HS-5 (cell line): Measurements from ENCODE around the gene SAA4.
"Not testable (repeated sequence)": the region's sequence is repeated elsewhere in the genome, so short reads cannot be mapped to it uniquely, and the experiment has no call there.

ENCODE experiments used
- DNase-seq: peaks from one replicate; pipeline ENCODE4 v3.0.0-alpha.2; 2012; ENCODE audit warnings: low read depth

SAA4 gene

GRCh38 chr11:18246379-18247190 is 10.0 kb upstream of the SAA4 start:
- not testable (repeated sequence) for DNase-seq

- DNase-seq = no peak
These were observed 8.8 kb upstream of the SAA4 start for GRCh38 chr11:18245396-18245795.

GRCh38 chr11:18243783-18244362 is 7.3 kb upstream of the SAA4 start:
- DNase-seq = peak; percentile 34

GRCh38 chr11:18239655-18240054 is 3.1 kb upstream of the SAA4 start:
- no peak for DNase-seq

- no peak for DNase-seq
These were observed 938 bp downstream of the SAA4 start for GRCh38 chr11:18235394-18236334.

DNA sequence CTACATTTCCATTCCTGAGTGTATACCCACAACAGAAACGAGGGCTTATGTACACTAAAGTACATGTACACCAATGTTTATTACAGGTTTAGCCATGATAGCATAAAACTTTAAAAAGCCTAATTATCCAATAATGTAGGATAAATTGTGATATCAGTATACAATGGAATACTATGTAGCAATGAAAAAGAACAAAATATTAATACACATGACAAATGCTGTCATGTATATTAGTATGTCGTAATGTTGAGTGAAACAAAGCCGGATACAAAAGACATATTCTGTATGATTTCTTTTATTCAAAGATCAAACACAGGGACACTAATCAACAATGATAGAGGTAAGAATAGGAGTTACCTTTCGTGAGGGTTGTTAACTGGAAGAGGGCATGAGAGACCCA is 2.7 kb downstream of the SAA4 start:
- no peak for DNase-seq

DNA sequence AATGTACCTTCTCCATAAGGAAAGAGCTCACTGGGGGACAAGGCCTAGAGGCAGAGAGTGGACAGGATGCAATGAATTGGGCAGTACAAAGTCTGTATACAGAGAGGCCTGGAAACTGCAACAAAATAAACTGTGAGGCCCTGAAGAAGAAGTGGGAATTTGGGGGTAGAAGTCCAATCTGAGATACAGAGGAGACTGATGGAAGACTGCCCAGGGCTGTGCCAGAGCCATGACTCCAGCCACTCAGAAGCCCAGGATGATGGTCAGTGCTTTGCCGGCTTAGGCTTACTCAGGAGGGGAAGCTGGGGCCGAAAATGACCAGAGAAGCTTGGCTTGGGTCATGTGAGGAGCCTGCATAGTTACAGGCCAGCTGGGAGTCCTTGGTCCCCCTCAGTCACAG is 5.7 kb downstream of the SAA4 start:
- DNase-seq = no peak

- no peak for DNase-seq
These were observed 7.1 kb downstream of the SAA4 start for GRCh38 chr11:18229501-18229900.

DNA sequence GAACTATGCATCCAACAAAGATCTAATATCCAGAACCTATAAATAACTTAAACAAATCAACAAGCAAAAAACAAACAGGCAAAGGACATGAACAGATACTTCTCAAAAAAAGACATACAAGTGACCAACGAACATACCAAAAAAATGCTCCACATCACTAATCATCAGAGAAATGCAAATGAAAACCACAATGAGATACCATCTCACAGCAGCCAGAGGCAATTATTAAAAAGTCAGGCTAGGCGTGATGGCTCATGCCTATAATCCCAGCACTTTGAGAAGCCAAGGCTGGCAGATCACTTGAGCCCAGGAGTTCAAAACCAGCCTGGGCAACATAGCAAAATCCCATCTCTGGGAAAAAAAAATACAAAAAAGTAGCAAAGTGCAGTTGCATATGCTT is 10.7 kb downstream of the SAA4 start:
- DNase-seq = no peak

DNA sequence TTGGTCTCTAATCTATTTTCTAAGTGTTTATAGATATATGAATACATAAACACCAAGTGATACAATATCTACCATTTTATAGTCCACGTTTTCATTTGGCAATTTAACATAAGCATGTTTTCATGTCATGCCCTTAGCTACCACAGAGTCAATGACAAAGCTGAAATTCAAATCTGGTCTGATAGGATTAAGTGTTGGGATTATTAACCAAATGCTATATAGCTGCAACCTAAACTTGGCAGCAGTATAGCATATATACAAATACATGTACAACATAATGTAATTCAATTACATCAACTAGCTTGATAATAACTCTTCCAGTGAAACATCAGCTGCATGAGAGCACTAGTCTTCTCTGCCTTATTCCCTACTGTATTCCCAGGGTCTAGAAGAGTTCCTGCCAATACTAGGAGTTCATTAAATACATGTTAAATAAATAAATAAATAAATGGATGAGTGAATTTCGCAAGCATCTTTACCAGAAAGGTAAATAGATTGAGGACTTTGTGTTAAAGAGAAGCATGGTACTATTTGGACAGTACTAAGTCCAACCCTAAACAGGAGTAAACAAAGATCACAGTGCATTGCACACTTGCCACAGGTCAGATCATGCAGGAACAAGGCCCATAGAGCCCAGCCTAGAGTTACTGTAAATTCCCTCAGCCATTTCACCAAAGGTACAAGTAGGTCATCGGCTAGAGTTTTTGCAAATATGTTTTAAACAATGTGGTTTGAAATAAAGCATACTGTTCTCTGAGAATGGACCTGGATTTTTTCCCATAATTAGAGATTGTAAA is 12.8 kb downstream of the SAA4 start:
- no peak for DNase-seq

DNA sequence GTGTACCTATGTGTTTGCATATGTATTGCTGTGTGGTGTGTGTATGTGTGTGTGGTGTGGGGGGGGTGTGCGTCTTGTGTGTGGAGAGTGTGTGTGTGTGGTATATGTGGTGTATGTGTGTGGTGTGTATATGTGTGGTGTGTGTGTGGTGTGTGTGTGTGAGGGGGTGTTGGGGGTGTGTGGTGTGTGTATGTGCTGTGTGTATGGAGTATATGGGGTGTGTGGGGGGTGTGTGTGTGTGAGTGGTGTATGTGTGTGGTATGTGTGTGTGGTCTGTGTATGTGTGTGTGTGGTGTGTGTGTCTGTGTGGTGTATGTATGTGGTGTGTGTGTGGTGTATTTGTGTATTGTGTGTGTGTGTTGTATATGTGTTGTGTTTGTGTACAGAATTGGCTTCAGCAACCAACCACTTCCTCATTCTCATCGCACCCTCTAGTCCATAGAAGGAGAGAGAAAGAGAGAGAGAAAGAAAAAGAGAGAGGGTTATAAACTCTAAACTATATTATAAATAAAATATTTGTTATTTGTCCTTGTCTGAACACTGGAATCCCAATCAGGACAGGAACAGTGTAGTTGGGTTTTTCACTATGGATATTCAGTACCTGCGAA is 13.7 kb downstream of the SAA4 start:
- DNase-seq = no peak

GRCh38 chr11:18221274-18221876 is 15.2 kb downstream of the SAA4 start:
- no peak for DNase-seq

- no peak for DNase-seq
These were observed 27.5 kb downstream of the SAA4 start for GRCh38 chr11:18209058-18209457.

GRCh38 chr11:18204771-18205170 is 31.8 kb downstream of the SAA4 start:
- no peak for DNase-seq

DNA sequence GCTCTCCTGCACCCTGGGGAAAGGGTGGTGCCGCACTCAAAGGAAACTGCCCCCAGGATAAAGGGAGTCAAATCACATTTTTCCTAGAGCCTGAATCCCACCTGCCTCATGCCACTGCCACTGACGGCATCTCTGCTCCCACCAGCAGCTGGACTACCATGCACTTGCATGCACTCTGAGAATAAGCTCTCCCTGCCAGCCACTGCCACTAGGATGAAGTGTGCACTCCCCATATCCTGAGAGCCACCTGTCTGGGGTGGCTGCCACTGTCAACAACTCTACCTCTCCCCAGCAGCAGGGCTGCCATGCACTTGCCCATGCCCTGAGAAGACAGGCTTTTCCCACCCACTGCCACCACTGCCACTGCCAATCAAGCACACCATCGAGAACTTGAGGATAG is 32.4 kb downstream of the SAA4 start:
- no peak for DNase-seq

- no peak for DNase-seq
These were observed 32.9 kb downstream of the SAA4 start for GRCh38 chr11:18203723-18204122.

DNA sequence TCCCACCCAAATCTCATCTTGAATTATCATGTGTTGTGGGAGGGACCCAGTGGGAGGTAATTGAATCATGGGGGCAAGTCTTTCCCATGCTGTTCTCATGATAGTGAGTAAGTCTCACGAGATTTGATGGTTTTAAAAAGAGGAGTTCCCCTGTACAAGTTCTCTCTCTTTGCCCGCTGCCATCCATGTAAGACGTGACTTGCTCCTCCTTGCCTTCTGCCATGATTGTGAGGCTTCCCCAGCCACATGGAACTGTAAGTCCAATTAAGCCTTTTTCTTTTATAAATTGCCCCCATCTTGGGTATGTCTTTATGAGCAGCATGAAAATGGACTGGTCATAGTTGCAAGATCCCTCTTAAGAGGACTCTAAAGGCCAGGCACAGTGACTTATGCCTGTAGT is 38.9 kb downstream of the SAA4 start:
- DNase-seq = not testable (repeated sequence)

DNA sequence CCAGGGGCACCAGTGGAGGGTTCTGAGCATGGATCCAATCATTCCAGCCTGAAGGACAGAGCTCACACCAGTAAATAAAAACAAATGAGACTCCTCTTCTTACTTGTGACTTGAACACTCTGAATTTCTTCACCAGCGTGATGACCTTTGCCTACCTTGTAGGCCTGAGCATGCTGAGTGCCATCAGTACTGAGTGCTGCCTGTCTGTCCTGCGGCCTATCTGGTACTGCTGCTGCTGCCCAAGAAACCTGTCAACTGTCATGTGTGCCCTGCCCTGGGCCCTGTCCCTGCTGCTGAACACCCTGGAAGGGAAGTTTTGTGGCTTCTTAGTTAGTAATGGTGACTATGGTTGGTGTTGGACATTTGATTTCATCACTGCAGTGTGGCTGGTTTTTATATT is 40.1 kb downstream of the SAA4 start:
- no peak for DNase-seq

- no peak for DNase-seq
These were observed 43.6 kb downstream of the SAA4 start for GRCh38 chr11:18193010-18193409.

GRCh38 chr11:18191376-18191775 is 45.2 kb downstream of the SAA4 start:
- DNase-seq = no peak
